SK-N-SH treated with all-trans-retinoic acid at 6 μM for 48 hours (cell line): ENCODE data around the gene RIBC1.
"Not testable (repeated sequence)": the region's sequence is repeated elsewhere in the genome, so short reads cannot be mapped to it uniquely, and the experiment has no call there.

ENCODE experiments used
- ATAC-seq: fragments of 200-7000 bp; cut with Tn5 transposase; 3 replicates; pipeline ENCODE4 v1.9.1; 2020; ENCODE audit warnings: mild to moderate bottlenecking, moderate library complexity
- ARNTL ChIP-seq: fragments of 450-650 bp; formaldehyde crosslinking; IDR thresholded peaks from 2 replicates; pipeline ENCODE4 v1.5.0; 2020; ENCODE audit warnings: low read depth, mild to moderate bottlenecking, moderate library complexity, borderline replicate concordance
- BACH2 ChIP-seq: fragments of 250-450 bp; sonication (Bioruptor Pico); IDR thresholded peaks from 2 replicates; pipeline ENCODE4 v1.9.0; 2021; ENCODE audit warnings: mild to moderate bottlenecking, borderline replicate concordance
- CREB5 ChIP-seq: fragments of 250-450 bp; sonication (Bioruptor Pico); IDR thresholded peaks from 2 replicates; pipeline ENCODE4 v1.5.1; 2020; ENCODE audit warnings: low read depth, mild to moderate bottlenecking, moderate library complexity
- CSDC2 ChIP-seq: fragments of 250-450 bp; sonication (Bioruptor Pico); IDR thresholded peaks from 2 replicates; pipeline ENCODE4 v1.5.0; 2020; ENCODE audit warnings: mild to moderate bottlenecking, moderate library complexity
- CSRNP3 ChIP-seq: fragments of 250-450 bp; sonication (Bioruptor Pico); IDR thresholded peaks from 2 replicates; pipeline ENCODE4 v1.5.1; 2021; ENCODE audit warnings: mild to moderate bottlenecking, moderate library complexity
- ESRRG ChIP-seq: fragments of 250-450 bp; sonication (Bioruptor Pico); IDR thresholded peaks from 2 replicates; pipeline ENCODE4 v1.6.1; 2021; ENCODE audit warnings: mild to moderate bottlenecking
- GLIS3 ChIP-seq: fragments of 250-450 bp; sonication (Bioruptor Pico); IDR thresholded peaks from 2 replicates; pipeline ENCODE4 v1.5.0; 2020; ENCODE audit warnings: mild to moderate bottlenecking, moderate library complexity
- ISL1 ChIP-seq: fragments of 250-450 bp; sonication (Bioruptor Pico); IDR thresholded peaks from 2 replicates; pipeline ENCODE4 v2.1.2; 2022; ENCODE audit warnings: mild to moderate bottlenecking, moderate library complexity
- OSR1 ChIP-seq: fragments of 250-450 bp; sonication (Bioruptor Pico); IDR thresholded peaks from 2 replicates; pipeline ENCODE4 v1.8.0; 2022; ENCODE audit warnings: moderate library complexity, mild to moderate bottlenecking, inconsistent platforms
- PATZ1 ChIP-seq: fragments of 250-450 bp; sonication (Bioruptor Pico); IDR thresholded peaks from 2 replicates; pipeline ENCODE4 v1.8.0; 2020; ENCODE audit warnings: mild to moderate bottlenecking, moderate library complexity, borderline replicate concordance
- POU6F1 ChIP-seq: fragments of 250-450 bp; sonication (Bioruptor Pico); IDR thresholded peaks from 2 replicates; pipeline ENCODE4 v1.8.0; 2021; ENCODE audit warnings: low read depth, mild to moderate bottlenecking, moderate library complexity, borderline replicate concordance
- PPARA ChIP-seq: fragments of 250-450 bp; sonication (Bioruptor Pico); IDR thresholded peaks from 2 replicates; pipeline ENCODE4 v1.5.0; 2020; ENCODE audit warnings: mild to moderate bottlenecking, borderline replicate concordance
- RARB ChIP-seq: fragments of 250-450 bp; sonication (Bioruptor Pico); IDR thresholded peaks from 2 replicates; pipeline ENCODE4 v1.8.0; 2021; ENCODE audit warnings: mild to moderate bottlenecking, moderate library complexity
- SNAI2 ChIP-seq: fragments of 250-450 bp; sonication (Bioruptor Pico); IDR thresholded peaks from 2 replicates; pipeline ENCODE4 v1.5.0; 2020; ENCODE audit warnings: mild to moderate bottlenecking, moderate library complexity
- TCF4 ChIP-seq: fragments of 250-450 bp; sonication (Bioruptor Pico); IDR thresholded peaks from 2 replicates; pipeline ENCODE4 v1.8.0; 2021; ENCODE audit warnings: mild to moderate bottlenecking, moderate library complexity, borderline replicate concordance
- TOX ChIP-seq: fragments of 250-450 bp; sonication (Bioruptor Pico); IDR thresholded peaks from 2 replicates; pipeline ENCODE4 v1.8.0; 2021; ENCODE audit warnings: mild to moderate bottlenecking, moderate library complexity, borderline replicate concordance
- TSHZ2 ChIP-seq: fragments of 250-450 bp; sonication (Bioruptor Pico); IDR thresholded peaks from 2 replicates; pipeline ENCODE4 v1.5.0; 2020; ENCODE audit warnings: mild to moderate bottlenecking, moderate library complexity
- ZC3H10 ChIP-seq: fragments of 250-450 bp; sonication (Bioruptor Pico); IDR thresholded peaks from 2 replicates; pipeline ENCODE4 v1.5.1; 2021; ENCODE audit warnings: mild to moderate bottlenecking, moderate library complexity
- ZFP3 ChIP-seq: fragments of 250-450 bp; sonication (Bioruptor Pico); IDR thresholded peaks from 2 replicates; pipeline ENCODE4 v1.5.0; 2020; ENCODE audit warnings: mild to moderate bottlenecking, moderate library complexity
- ZNF565 ChIP-seq: fragments of 450-650 bp; formaldehyde crosslinking; conservative IDR thresholded peaks from 2 replicates; pipeline ENCODE4 v1.5.0; 2020; ENCODE audit warnings: low read depth, mild to moderate bottlenecking, moderate library complexity
- ZNF70 ChIP-seq: fragments of 450-650 bp; formaldehyde crosslinking; IDR thresholded peaks from 2 replicates; pipeline ENCODE4 v1.5.0; 2020; ENCODE audit warnings: mild to moderate bottlenecking, moderate library complexity
- ZNF8 ChIP-seq: fragments of 450-650 bp; formaldehyde crosslinking; IDR thresholded peaks from 2 replicates; pipeline ENCODE4 v1.5.0; 2020; ENCODE audit warnings: mild to moderate bottlenecking, moderate library complexity

RIBC1 gene

GRCh38 chrX:53452812-53453211 is 30.1 kb downstream of the RIBC1 start:
- ATAC-seq: no peak
- no peak for TF ChIP-seq ZNF70
- no peak for TF ChIP-seq PATZ1 (CRISPR knock-in tag)
- no peak for TF ChIP-seq ZNF8 (CRISPR knock-in tag)
- TF ChIP-seq TOX (CRISPR knock-in tag): no peak

GRCh38 chrX:53456254-53456653 is 33.6 kb downstream of the RIBC1 start:
- TF ChIP-seq ZNF565 (CRISPR knock-in tag): no peak
- TF ChIP-seq POU6F1 (CRISPR knock-in tag): no peak
- TF ChIP-seq TCF4 (CRISPR knock-in tag): no peak
- no peak for TF ChIP-seq CSDC2 (CRISPR knock-in tag)
- TF ChIP-seq ZC3H10 (CRISPR knock-in tag): no peak
- TF ChIP-seq ZNF8 (CRISPR knock-in tag): no peak
- no peak for TF ChIP-seq BACH2
- no peak for TF ChIP-seq ZNF70
- no peak for TF ChIP-seq CREB5
- TF ChIP-seq ISL1 (CRISPR knock-in tag): no peak
- TF ChIP-seq PPARA (CRISPR knock-in tag): no peak
- TF ChIP-seq TOX (CRISPR knock-in tag): no peak
- TF ChIP-seq RARB: no peak
- TF ChIP-seq CSRNP3 (CRISPR knock-in tag): no peak
- no peak for TF ChIP-seq OSR1 (CRISPR knock-in tag)
- no peak for TF ChIP-seq ESRRG (CRISPR knock-in tag)
- TF ChIP-seq SNAI2: no peak
- no peak for TF ChIP-seq TSHZ2
- no peak for TF ChIP-seq PATZ1 (CRISPR knock-in tag)
- ATAC-seq: no peak

- no peak for TF ChIP-seq ARNTL (CRISPR knock-in tag)
- TF ChIP-seq TCF4 (CRISPR knock-in tag): no peak
- TF ChIP-seq ZFP3 (CRISPR knock-in tag): no peak
- TF ChIP-seq GLIS3 (CRISPR knock-in tag): no peak
- TF ChIP-seq TSHZ2: no peak
- TF ChIP-seq RARB: no peak
- TF ChIP-seq OSR1 (CRISPR knock-in tag): no peak
- no peak for TF ChIP-seq CREB5
- no peak for TF ChIP-seq ZC3H10 (CRISPR knock-in tag)
- TF ChIP-seq ISL1 (CRISPR knock-in tag): no peak
- no peak for TF ChIP-seq ESRRG (CRISPR knock-in tag)
- TF ChIP-seq, all 23 proteins: peak for 0
- peak; percentile 55; the same call in 2 of the 3 replicates for ATAC-seq
Observed at GRCh38 chrX:53458082-53458481, 35.4 kb downstream of the RIBC1 start.

- not testable (repeated sequence) for ATAC-seq
Observed at GRCh38 chrX:53468659-53469058, 46.0 kb downstream of the RIBC1 start.
